Esophagus muscularis mucosa (tissue), 4 donors: Measurements from ENCODE around the gene ANTKMT. TPM values are rescaled to one million over a fixed set of nuclear protein-coding genes. Genes with fewer than 3 reads are reported as not detected.

Experiments
- DNase-seq: peaks from one replicate; pipeline ENCODE4 v3.0.0-alpha.2; 2017; ENCODE audit errors: extremely low spot score
- H3K27ac ChIP-seq, 4 donors: fragments of 200-600 bp; sonication (generic); replicated peaks in 1 of 4; 1 replicate in 3 of 4; 2 replicates in 1 of 4; pipeline ENCODE4 v1.5.1; 2016 to 2019; ENCODE audit warnings: mild to moderate bottlenecking in 1 of 4
- H3K27me3 ChIP-seq, 4 donors: fragments of 200-600 bp; sonication (generic); one replicate each; pipeline versions ENCODE4 v1.5.1 to v1.6.0; 2016 to 2019
- H3K36me3 ChIP-seq, 4 donors: fragments of 200-600 bp; sonication (generic); one replicate each; pipeline ENCODE4 v1.5.1; 2016 to 2019
- H3K4me1 ChIP-seq, 4 donors: fragments of 200-600 bp; sonication (generic); one replicate each; pipeline ENCODE4 v1.5.1; 2016 to 2019
- H3K4me3 ChIP-seq, 4 donors: fragments of 200-600 bp; sonication (generic); 1 replicate in 2 of 4; 2 replicates in 2 of 4; pipeline ENCODE4 v1.5.1; 2016 to 2019; ENCODE audit warnings: mild to moderate bottlenecking in 4 of 4, moderate library complexity in 1 of 4
- H3K9me3 ChIP-seq, 4 donors: fragments of 200-600 bp; sonication (generic); 1 replicate in 3 of 4; 2 replicates in 1 of 4; pipeline ENCODE4 v1.5.1; 2016 to 2019
- EP300 ChIP-seq: sonication (generic); formaldehyde crosslinking; IDR thresholded peaks from one replicate; pipeline ENCODE4 v1.6.1; 2017; ENCODE audit warnings: antibody characterized with exemption
- POLR2A ChIP-seq: fragments of 450-650 bp; IDR thresholded peaks from one replicate; pipeline ENCODE4 v1.6.1; 2017; ENCODE audit warnings: antibody characterized with exemption, moderate library complexity, mild to moderate bottlenecking, low read depth
- POLR2AphosphoS5 ChIP-seq, 2 donors: sonication (generic); formaldehyde crosslinking; IDR thresholded peaks; one replicate each; pipeline ENCODE4 v1.6.1; 2017; ENCODE audit warnings: antibody characterized with exemption in 2 of 2
- WGBS: methylation state at CpG from one replicate; pipeline ENCODE4 v1.1.5; 2018; 5-methylcytosine and 5-hydroxymethylcytosine counted together
- intact Hi-C: fragments of 100-400 bp; cut with DNase I; formaldehyde crosslinking; loops from one replicate; pipeline ENCODE4 v1.15.1; 2023
- total RNA-seq, 4 donors: library from RNA; depleted of rRNA; stranded (reverse); fragments of >200 nt; gene quantifications; one replicate each; pipeline versions ENCODE4 v1.1.0 to v1.2.1, GENCODE V29; 2016
- TF ChIP-seq, protein P1 (sequence below), 3 experiments: fragments of 200-600 bp in 2 of 3; fragments of 450-650 bp in 1 of 3; sonication (generic) in 2 of 3; IDR thresholded peaks; one replicate each; pipeline ENCODE4 v1.5.1; 2017 to 2019; ENCODE audit warnings: antibody characterized with exemption in 3 of 3, mild to moderate bottlenecking in 2 of 3, moderate library complexity in 1 of 3

ANTKMT gene
- total RNA-seq, 4 donors from 2014 or later = 26.5 to 48.6 (median 40.3) TPM

DNA sequence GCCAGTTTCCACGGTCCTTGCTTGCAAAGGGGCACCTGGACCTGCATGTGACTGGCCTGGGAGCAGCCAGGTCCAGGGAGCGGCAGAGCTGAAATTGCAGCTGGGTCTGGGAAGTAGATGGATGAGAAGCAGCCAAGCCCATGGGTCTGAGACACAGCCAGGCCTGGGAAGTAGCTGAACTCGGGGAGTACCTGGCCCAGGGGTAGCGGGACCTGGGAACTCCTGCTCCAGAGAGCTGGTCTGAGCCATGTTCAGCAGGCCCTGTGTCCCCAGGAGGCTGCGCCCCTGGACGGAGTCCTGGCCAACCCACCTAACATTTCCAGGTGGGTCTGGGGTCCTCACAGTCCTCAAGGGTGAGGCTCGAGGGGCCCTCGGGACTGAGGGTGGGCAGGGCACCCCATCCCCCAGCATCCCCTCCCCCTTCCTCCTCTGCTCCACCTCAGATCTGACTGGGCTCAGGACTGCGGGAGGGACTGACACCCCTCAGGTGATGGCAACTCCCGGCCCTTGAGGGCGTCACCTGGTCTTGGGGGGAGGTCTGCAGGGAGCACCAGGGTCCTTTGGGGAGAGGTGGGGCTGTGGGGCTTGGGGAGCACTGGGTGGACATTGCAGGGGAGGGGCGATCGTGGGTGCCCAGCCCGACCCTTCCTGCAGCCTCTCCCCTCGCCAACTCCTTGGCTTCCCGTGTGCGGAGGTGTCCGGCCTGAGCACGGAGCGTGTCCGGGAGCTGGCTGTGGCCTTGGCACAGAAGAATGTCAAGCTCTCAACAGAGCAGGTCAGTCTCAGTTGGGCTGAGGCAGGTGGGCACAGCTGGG, 42.6 kb downstream of the ANTKMT start:
- Histone ChIP-seq H3K4me1 (no peaks in the 10 kb centered on the region), H3K4me3 (no peak overlapping the region), H3K36me3 (no peaks in the 10 kb centered on the region), H3K27ac (no peak overlapping the region), H3K9me3 (no peaks in the 10 kb centered on the region), H3K27me3 (peaks cover 0 to 65% (median 1%) of the 10 kb centered on the region in 4 donors)
- WGBS = 93% methylated on average over 5 of the region's 21 CpGs
- TF ChIP-seq POLR2A (no peak), EP300 (no peak), POLR2AphosphoS5 (IDR thresholded peaks at IDR 0.05) (no peak)
- TF ChIP-seq, protein P1, sequence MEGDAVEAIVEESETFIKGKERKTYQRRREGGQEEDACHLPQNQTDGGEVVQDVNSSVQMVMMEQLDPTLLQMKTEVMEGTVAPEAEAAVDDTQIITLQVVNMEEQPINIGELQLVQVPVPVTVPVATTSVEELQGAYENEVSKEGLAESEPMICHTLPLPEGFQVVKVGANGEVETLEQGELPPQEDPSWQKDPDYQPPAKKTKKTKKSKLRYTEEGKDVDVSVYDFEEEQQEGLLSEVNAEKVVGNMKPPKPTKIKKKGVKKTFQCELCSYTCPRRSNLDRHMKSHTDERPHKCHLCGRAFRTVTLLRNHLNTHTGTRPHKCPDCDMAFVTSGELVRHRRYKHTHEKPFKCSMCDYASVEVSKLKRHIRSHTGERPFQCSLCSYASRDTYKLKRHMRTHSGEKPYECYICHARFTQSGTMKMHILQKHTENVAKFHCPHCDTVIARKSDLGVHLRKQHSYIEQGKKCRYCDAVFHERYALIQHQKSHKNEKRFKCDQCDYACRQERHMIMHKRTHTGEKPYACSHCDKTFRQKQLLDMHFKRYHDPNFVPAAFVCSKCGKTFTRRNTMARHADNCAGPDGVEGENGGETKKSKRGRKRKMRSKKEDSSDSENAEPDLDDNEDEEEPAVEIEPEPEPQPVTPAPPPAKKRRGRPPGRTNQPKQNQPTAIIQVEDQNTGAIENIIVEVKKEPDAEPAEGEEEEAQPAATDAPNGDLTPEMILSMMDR (IDR thresholded peaks at IDR 0.05) = no peak
- DNase-seq = no peak
- intact Hi-C loops = no loop called here

DNA sequence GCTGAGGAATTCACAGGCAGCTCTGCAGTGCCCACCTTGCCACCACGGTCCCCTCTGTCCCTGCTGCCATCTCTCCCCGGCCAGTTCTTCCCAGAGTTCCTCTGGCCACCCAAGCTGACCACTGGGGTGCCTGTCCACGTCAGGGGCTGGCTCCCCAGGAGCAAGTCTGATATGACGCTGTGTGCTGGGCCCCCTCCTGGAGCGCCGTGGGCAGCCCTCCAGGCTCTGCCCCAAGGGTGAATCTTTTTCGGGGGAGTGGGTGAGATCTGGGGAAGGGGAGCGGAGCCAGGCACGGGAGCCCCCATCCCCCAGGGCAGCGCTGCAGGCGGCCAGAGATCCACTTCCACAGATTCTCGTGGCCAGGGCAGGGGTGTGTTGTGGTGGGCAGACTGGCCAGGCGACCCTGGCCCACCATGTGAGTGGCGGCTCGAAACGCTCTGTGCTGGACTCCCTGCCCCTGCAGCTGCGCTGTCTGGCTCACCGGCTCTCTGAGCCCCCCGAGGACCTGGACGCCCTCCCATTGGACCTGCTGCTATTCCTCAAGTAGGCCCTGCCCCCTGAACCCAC, 43.3 kb downstream of the ANTKMT start:
- Histone ChIP-seq H3K9me3 (no peaks in the 10 kb centered on the region), H3K27ac (no peak overlapping the region), H3K4me3 (no peak overlapping the region), H3K27me3 (peaks cover 0 to 72% (median 1%) of the 10 kb centered on the region in 4 donors), H3K4me1 (no peaks in the 10 kb centered on the region), H3K36me3 (no peaks in the 10 kb centered on the region)
- intact Hi-C loops = no loop called here
- WGBS = 71% methylated on average over 20 of the region's 20 CpGs
- DNase-seq = no peak
- no peak for TF ChIP-seq POLR2A
- TF ChIP-seq, protein P1 (IDR thresholded peaks at IDR 0.05) = no peak
- no peak for TF ChIP-seq EP300
- no peak for TF ChIP-seq POLR2AphosphoS5 (IDR thresholded peaks at IDR 0.05)

DNA sequence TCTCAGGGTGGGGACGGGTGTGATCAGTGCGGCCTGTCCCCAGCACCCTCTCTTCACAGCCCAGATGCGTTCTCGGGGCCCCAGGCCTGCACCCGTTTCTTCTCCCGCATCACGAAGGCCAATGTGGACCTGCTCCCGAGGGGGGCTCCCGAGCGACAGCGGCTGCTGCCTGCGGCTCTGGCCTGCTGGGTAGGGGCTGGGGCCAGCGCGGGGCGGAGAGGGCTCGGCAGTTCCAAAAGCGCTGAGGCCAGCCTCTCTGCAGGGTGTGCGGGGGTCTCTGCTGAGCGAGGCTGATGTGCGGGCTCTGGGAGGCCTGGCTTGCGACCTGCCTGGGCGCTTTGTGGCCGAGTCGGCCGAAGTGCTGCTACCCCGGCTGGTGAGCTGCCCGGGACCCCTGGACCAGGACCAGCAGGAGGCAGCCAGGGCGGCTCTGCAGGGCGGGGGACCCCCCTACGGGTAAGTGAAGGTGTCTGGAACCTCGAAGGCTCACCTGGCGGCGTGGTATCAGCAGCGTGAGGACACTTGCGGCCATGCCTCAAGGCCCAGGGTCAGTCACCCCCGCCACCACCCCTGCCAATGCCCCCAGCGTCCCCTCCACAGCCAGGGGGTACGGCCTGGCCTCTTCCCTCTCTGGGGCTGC, 44.0 kb downstream of the ANTKMT start:
- TF ChIP-seq, protein P1 (IDR thresholded peaks at IDR 0.05) = no peak
- TF ChIP-seq EP300 = no peak
- intact Hi-C loops = no loop called here
- Histone ChIP-seq H3K36me3 (no peaks in the 10 kb centered on the region), H3K27ac (no peak overlapping the region), H3K4me3 (no peak overlapping the region), H3K9me3 (no peaks in the 10 kb centered on the region), H3K4me1 (no peaks in the 10 kb centered on the region), H3K27me3 (peaks cover 0 to 79% (median 1%) of the 10 kb centered on the region in 4 donors)
- WGBS = 88% methylated on average over 12 of the region's 38 CpGs
- DNase-seq = no peak

DNA sequence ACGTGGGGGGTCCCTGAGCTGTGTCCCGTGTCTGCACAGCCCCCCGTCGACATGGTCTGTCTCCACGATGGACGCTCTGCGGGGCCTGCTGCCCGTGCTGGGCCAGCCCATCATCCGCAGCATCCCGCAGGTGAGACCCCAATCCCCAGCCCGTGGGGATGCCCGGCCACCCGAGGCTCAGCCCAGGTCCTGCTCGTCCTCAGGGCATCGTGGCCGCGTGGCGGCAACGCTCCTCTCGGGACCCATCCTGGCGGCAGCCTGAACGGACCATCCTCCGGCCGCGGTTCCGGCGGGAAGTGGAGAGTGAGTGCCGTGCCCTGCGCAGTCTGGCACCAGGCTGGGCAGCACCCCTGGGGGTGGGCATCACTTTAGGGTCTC, 44.5 kb downstream of the ANTKMT start:
- Histone ChIP-seq H3K27ac (no peak overlapping the region), H3K36me3 (no peaks in the 10 kb centered on the region), H3K9me3 (no peaks in the 10 kb centered on the region), H3K27me3 (peaks cover 0 to 79% (median 1%) of the 10 kb centered on the region in 4 donors), H3K4me3 (no peak overlapping the region), H3K4me1 (no peaks in the 10 kb centered on the region)
- TF ChIP-seq, protein P1 (IDR thresholded peaks at IDR 0.05) = no peak
- TF ChIP-seq EP300 (no peak), POLR2A (no peak), POLR2AphosphoS5 (IDR thresholded peaks at IDR 0.05) (no peak)
- intact Hi-C loops = no loop called here
- no peak for DNase-seq
- no CpG with 5 or more reads among the region's 29 CpGs for WGBS
